HG02970 (cell line): ENCODE measurements around the gene PTPN11.
"Not testable (repeated sequence)": the region's sequence is repeated elsewhere in the genome, so short reads cannot be mapped to it uniquely, and the experiment has no call there.

Source experiments
- ATAC-seq: cut with Tn5 transposase; IDR thresholded peaks from one replicate; pipeline ENCODE4 v1.9.1; 2021; ENCODE audit warnings: mild to moderate bottlenecking, moderate library complexity, moderate number of reproducible peaks; ENCODE audit not compliant: unreplicated experiment, low FRiP score

The PTPN11 gene

DNA sequence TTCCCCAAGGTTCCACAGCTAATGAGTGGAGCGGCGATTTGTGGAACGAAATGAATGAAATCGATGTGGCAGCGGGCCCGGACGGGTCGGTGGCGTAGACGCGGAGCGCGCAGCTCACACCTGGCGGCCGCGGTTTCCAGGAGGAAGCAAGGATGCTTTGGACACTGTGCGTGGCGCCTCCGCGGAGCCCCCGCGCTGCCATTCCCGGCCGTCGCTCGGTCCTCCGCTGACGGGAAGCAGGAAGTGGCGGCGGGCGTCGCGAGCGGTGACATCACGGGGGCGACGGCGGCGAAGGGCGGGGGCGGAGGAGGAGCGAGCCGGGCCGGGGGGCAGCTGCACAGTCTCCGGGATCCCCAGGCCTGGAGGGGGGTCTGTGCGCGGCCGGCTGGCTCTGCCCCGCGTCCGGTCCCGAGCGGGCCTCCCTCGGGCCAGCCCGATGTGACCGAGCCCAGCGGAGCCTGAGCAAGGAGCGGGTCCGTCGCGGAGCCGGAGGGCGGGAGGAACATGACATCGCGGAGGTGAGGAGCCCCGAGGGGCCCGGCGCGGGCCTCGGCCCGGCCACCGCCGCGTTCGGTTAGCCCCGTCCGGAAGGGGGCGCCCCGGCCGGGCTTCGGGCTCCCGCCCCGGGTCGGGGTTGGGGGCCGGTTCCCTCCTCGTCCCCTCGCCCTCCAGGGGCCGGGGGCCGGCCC is at the start of gene PTPN11:
Gene PTPN11 (plus strand): TSS at position 340 of the 689 bp plus-strand sequence. CDS start 165 bp downstream, at position 505.
- peak; percentile 70 for ATAC-seq

DNA sequence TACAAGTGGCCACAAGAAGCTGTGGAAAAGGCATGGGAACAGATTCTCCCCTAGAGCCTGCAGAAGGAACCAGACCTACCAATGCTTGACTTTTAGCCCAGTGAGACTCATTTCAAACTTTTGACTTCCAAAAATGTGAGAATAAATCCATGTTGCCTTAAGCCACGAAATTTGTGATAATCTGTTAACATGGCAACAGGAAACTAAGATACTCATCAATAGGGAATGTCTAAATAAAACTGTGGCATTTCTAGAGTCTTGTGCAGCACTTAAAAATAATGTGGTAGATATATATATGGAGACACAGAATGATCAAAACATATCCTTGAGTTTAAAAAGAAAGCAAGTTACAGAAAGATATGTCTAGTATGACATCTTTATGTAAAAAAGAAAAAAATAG is 48.5 kb upstream of the PTPN11 start:
- ATAC-seq, result no peak

DNA sequence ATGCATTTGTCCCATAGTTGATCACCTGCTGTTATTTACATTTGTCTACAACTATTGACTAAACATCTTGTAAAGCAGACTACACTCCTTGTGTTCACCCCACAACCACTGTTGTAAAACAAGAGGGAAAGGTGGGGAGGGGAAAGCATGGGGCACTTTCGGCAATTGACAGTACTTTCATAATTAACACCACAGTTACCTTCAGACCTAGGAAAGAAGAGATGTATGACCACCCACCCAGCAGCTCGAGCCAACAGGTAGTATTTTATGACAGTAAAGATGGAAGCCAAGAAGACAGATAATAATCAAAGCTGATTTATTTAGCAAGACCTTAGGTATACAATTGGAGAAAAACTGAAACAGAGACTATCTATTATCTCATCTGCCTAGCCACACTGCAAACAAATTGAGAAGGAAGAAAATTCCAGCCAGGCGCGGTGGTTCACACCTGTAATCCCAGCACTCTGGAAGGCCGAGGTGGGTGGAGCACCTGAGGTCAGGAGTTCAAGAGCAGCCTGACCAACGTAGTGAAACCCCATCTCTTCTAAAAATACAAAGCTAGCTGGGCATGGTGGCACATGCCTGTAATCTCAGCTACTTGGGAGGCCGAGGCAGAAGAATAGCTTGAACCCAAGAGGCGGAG is 47.8 kb upstream of the PTPN11 start:
- no peak for ATAC-seq

DNA sequence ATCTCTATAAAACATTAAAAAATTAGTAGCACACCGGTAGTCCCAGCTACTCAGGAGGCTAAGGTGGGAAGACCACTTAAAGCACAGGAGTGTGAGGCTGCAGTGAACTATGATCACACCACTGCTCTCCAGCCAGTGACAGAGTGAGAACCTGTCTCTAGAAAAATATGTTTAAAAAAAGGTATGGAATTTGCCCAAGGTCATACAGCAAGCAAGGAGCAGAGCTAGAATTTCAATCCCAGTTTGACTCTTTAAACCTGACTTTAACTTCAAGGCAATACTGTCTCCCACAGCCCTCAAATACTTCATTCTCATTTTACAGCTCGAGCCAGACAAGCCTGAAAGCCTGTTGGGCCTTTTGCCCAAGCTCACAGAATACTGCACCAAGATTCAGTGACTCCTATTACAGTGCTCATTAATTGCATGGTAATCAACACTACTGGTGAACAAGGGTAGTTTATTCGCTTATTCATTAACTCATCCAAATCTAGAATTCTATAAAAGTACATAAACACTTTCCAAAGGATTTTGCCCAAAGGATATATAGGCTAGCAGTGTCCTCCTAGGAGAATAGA is 44.5 kb upstream of the PTPN11 start:
- ATAC-seq, result no peak

DNA sequence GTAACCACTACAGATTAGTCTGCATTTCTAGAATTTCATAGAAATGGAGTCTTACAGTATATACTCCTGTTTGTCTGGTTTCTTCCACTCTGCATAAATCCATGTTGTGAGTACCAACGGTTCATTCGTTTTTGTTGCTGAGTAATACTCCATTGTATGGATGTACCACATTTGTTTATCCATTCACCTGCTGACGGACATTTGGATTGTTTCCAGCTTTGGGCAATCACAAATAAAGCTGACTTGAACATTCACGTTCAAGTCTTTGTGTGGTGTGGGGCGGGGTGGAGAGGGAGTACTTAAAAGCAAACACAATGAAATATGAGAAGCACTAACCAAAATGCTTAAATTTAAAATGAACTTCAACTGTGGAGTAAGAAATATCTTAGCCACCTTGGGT is 43.6 kb upstream of the PTPN11 start:
- no peak for ATAC-seq

DNA sequence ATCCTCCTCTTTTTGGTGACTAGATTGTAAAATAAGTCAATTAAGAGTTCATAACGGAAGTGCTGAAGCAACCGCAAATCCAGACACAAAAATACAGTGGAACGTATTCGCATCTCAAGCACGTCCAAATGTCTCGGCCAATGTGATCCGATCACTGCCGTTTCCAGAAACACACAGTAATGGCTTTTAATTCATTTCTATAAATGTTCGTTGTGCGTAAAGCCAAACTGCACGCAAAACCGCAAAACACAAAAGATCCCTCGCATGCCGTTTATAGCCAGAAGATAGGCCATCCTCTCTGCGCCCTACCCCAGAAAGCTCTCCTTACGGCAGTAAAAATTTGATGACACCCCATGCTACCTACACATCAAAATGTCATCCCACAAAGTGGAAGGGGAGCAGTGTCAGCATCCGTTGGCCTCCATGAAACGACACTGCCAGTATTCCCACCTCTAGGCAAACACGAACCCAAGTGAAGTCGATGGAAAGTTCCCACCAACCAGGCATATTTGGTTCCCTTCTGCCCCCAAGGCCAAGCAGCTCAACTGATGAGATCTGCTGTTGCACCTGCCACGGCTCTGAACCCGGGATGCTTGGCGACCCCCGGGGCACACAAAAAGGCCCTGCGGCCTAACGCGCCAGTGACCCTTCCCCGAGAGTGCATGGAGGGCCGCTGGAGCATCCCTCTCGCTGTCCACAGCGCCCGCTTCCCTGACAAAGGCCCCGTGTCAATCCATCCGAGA is 37.9 kb upstream of the PTPN11 start:
- no peak for ATAC-seq

DNA sequence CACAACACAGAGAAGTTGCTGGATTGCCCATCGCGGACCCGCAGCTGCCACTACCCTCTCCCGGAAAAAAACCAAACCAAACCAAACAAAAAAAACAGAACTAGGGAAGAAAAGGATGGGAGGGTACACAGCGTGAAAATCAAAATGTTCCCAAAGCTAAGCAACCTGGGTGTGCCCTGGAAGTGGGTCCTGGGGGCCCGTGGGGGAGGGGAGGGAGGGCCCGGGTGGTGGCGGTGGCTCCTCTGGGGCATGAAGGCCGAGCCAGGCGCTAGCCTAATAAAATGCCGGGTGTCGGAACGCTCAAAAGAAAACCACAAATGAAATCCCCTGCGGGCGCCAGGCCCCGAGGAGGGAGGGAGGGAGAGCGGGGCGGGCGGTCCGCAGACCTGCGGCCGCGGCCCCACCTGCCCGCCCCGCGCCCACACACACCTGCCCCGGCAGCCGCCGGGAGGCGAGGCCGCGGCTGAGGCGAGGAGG is 37.3 kb upstream of the PTPN11 start:
- peak; percentile 45 for ATAC-seq

DNA sequence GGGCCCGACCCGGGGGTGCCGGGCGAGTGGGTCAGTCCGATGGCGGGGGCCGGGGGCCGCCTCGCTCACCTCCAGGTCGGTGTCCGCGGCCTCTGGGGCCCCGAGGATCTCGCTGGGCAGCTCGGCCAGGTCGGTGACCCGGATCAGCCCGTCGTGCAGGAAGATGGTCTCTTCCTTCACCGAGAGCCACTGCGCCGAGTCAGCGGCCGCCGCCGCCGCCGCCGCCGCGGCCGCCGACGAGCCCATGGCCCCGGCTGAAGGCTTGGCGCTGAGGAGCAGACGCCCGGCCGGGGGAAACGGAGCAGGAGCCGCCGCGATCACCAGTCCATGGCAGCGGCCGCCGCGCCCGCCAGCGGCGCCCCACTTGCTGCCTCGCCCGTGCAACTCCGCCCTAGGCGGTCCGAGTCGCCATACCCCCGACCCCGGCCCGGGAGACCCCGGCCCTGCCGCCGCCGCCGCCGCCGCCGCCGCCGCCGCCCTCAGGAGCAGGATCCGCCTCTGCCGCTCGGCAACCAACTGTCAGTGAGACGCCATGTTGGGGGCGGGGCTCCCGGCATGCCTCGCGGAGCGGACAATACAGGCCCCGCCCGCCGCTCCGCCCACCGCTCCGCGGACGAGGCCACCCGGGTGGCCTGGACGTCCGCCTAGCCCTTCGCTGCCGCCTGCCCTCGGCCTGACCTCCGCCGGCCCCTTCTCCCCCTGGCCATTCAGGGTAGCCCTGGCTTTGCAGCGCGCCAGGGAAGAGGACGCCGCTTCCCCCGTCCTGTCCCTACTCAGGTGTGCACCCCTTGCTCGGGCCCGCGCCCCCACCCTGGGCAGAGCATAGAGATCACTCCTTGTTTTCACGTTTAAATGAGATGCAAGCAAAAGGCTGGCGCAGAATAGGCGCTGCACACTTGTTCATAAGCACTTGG is 36.6 kb upstream of the PTPN11 start, which contains the start of gene HECTD4:
Gene HECTD4 (minus strand): TSS at position 549 of the 914 bp plus-strand sequence. CDS start 303 bp downstream, at position 246.
- ATAC-seq, result peak; percentile 93

DNA sequence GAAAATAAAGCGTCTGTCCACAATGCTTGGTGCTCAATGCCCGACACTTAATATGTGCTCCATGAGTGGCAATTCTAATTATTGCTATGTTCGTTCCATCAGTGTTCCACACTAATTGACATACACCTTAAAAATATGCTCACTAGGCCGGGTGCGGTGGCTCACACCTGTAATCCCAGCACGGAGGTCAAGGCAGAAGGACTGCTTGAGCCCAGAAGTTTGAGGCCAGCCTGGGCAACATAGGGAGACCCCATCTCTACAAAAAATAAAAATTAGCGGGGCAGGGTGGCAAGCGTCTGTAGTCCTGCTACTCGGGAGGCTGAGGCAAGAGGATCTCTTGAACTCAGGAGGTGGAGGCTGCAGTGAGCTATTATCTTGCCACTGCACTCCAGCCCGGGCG is 35.9 kb upstream of the PTPN11 start:
- ATAC-seq, result no peak

DNA sequence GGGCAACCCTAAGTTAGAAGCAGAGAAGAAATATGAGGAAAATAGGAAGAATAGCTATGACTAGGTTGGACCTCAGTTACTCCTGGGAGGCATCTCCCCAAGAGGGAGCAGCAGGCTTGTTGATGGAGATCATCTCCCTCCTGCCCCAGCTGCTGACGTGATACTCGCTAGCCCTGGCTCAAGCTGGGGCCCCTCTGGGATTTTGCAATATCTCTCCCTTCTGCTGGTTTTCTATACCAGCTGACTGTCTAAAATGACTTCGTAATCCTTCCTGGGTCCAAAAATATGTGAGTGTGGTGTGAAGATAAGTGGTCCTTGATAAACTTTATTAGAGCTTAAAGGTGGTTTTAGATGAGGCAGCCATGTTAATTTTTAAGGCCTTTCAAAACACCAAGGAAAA is 32.0 kb upstream of the PTPN11 start:
- no peak for ATAC-seq

DNA sequence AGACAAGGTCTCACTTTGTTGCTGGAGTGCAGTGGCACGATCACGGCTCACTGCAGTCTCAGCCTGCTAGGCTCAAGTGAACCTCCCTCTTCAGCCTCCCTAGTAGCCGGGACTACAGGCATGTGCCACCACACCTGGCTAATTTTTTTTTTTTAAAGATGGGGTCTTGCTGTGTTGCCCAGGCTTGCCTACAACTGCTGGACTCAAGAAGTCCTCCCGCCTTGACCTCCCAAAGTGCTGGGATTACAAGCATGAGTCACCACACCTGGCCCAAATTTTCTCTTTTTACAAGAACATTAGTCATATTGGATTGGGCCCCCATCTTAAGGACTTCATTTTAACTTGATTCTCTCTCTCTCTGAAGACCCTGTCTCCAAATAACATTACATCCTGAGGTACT is 29.5 kb upstream of the PTPN11 start:
- ATAC-seq, result no peak

DNA sequence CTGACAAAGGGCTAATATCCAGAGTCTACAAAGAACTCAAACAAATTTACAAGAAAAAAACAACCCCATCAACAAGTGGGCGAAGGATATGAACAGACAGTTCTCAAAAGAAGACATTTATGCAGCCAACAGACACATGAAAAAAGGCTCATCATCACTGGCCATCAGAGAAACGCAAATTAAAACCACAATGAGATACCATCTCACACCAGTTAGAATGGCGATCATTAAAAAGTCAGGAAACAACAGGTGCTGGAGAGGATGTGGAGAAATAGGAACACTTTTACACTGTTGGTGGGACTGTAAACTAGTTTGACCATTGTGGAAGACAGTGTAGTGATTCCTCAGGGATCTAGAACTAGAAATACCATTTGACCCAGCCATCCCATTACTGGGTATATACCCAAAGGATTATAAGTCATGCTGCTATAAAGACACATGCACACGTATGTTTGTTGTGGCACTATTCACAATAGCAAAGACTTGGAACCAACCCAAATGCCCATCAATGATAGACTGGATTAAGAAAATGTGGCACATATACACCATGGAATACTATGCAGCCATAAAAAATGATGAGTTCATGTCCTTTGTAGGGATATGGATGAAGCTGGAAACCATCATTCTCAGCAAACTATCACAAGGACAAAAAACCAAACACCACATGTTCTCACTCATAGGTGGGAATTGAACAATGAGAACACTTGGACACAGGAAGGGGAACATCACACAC is 28.7 kb upstream of the PTPN11 start:
- not testable (repeated sequence) for ATAC-seq

DNA sequence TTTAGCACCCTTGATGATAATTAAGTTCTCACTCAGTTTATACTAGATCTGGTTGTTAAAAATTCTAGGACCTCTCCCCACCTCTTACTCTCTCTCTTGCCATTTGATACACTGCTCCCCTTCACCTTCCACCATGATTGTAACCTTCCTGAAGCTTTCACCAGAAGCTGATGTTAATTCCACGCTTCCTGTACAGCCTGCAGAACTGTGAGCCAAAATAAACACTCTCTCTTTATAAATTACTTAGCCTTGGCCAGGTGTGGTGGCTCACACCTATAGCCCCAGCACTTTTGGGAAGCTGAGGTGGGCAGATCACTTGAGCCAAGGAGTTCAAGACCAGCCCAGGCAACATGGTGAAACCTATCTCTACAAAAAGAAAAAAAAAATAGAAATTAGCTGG is 25.4 kb upstream of the PTPN11 start:
- no peak for ATAC-seq

DNA sequence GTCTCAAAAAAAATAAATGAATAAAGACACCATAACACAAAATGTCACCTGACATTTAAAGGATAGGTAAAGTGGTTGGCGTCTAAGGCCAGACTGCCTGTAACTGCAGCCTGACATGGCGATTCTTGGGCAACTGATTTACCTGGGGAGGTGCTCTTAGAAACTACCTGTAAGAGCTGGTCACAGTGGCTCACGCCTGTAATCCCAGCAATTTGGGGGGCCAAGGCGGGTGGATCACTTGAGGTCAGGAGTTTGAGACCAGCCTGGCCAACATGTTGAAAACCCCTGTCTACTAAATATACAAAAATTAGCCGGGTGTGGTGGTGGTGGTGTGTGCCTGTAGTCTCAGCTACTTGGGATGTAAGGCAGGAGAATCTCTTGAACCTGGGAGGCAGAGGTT is 17.7 kb upstream of the PTPN11 start:
- no peak for ATAC-seq

DNA sequence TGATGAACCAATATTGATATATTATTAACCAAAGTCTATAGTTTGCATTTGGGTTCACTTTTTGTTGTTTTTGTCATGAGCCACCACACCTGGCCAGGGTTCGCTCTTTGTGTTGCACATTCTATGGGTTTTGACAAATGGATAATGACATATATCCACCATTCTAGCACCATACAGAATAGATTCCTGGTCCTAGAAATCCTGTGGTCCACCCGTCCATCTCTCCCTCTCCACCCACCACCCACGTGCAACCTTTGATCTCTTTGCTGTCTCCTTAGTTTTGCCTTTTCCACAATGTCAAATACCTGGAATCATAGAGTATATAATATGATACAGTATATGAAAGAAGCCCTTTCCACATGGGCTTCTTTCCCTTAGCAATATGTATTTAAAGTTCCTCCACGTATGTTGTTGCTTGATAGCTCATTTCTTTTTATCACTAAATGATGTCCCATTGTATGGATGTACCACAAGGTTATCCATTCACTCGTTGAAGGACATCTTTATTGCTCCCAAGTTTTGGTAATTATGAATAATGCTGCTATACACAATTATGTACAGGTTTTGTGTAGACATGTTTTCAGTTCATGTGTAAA is 16.7 kb upstream of the PTPN11 start:
- ATAC-seq, result no peak

DNA sequence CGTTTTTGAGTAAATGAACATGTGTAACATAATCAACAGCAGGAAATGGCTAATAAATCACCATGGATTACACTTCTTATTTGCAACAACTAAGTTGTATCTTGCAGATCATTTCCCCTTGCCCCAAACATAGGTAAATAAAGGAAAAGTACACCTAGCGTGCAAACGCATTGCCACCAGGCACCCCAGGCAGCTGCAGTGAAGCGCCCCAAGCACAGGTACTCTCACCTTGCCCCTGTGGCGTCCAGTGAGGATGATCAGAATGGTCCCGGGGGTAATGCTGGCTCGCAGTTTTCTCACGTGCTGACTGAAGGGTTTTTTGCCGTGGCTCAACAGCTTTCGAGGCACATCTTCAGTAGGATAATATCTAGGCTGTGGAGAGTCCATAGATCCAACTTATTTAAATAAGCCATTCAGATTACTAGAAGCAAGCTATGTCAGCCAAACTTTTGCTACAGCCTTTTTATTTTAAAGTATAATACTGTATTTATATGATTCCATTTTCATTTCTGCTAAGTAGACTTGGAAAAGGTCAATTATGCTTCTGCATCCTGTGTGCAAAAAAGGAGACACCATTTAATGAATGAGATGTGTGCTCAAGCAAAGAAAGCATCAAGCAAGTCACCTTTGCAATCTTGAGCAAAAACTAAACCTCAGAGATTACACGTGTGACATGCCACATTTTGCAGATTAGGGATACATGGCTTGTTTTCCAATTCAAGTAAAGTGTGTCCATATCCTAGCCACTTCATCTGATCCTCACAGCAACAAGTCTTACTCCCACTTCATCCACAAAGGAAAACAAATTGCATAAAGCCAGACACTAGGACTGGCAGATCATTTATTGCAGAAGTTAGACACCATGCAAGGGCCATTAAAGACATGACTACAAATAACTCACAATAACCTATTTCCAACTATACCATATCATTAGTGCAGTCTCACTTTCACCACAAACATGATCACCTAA is 11.9 kb upstream of the PTPN11 start:
- no peak for ATAC-seq

DNA sequence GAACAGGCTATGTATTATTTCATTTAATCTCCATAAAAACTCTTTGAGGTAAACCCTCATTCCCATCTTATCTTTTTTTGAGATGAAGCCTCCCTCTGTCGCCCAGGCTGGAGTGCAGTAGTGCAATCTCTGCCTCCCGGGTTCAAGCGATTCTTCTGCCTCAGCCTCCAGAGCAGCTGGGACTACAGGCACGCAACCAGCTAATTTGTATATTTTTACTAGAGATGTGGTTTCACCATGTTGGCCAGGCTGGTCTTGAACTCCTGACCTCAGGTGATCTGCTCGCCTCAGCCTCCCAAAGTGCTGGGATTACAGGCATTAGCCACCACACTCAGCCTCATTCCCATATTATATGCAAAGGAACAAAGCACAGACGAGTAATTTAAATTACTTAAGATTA is 11.1 kb upstream of the PTPN11 start:
- ATAC-seq, result not testable (repeated sequence)

DNA sequence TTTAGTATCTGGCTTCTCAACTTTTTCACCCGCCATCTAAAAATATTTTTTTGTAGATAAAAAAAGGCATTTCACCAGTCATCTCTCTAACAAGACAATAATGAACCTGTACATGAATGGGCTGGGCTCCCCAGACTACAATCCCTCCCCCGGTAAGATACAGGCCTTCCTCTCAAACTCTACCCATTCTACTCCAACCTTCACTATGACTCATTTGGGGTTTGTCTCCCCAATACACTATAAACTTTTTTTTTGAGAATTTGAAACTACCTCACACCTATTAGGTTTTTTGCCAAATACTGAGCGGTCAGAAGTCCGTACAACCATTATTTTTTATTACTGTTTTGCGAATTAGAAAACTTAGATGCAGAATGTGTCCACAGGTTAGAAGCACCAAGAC is 10.1 kb upstream of the PTPN11 start:
- ATAC-seq, result no peak
